Left renal pelvis (tissue), 4 donors: Measurements from ENCODE around the gene EDC3. TPM values are rescaled to one million over a fixed set of nuclear protein-coding genes. Genes with fewer than 3 reads are reported as not detected.
"Not testable (repeated sequence)": the region's sequence is repeated elsewhere in the genome, so short reads cannot be mapped to it uniquely, and the experiment has no call there.

Experiments
- DNase-seq, 4 donors: peaks; one replicate each; pipeline ENCODE4 v3.0.0-alpha.2; 2013; ENCODE audit warnings: low read depth in 4 of 4, low spot score in 3 of 4
- polyA plus RNA-seq, 4 donors: library from polyadenylated mRNA; unstranded; fragments of 120-200 nt; gene quantifications; one replicate each; pipeline ENCODE4 v1.2.1, GENCODE V29; 2013; ENCODE audit not compliant: insufficient read length in 4 of 4

Gene EDC3, protein sequence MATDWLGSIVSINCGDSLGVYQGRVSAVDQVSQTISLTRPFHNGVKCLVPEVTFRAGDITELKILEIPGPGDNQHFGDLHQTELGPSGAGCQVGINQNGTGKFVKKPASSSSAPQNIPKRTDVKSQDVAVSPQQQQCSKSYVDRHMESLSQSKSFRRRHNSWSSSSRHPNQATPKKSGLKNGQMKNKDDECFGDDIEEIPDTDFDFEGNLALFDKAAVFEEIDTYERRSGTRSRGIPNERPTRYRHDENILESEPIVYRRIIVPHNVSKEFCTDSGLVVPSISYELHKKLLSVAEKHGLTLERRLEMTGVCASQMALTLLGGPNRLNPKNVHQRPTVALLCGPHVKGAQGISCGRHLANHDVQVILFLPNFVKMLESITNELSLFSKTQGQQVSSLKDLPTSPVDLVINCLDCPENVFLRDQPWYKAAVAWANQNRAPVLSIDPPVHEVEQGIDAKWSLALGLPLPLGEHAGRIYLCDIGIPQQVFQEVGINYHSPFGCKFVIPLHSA
- polyA plus RNA-seq: 10 to 100 TPM; 35.8 to 42.9 (median 39.8) TPM

DNA sequence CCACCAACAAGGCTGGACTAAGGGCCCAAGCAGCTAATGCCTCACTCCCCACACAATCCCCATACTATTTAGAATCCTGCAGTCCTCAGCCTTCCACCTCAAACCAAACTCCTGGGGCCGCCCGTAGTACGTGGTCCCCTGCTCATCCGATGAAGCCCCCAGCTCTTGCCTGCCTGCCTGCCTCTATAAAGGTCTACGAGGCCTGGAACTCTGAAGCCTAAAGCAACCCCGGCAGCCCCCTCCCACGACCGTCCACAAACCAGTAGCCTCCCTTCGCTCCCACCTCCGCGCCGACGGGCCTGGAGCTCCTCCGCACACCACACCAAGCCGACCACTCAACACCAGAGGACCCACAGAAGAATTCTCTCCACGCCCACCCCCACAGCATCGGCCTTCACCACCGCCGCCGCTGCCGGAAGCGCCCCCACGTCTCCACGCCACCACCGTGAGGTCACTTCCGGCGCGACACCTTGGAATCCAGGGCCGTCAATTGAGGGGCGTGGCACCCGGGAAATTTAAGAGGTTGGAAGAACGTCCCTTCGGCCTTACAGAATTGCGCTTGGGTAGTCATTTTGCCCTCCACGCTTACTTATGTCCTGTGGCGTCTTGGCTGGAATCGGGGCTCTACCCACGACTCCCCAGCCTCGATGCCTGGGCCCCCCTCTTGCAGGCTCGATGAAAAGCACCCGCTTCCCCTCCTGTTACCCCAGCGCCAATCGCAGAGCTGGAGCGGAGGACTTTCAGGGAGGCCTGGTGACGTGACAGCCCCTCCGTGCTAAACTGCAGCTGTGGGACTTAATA is at the start of gene EDC3:
Gene EDC3 (minus strand): TSS at position 428 of the 801 bp plus-strand sequence. CDS start 20,900 bp downstream, outside the sequence.
- peak; percentile 70 to 90 (median 82) for DNase-seq

DNA sequence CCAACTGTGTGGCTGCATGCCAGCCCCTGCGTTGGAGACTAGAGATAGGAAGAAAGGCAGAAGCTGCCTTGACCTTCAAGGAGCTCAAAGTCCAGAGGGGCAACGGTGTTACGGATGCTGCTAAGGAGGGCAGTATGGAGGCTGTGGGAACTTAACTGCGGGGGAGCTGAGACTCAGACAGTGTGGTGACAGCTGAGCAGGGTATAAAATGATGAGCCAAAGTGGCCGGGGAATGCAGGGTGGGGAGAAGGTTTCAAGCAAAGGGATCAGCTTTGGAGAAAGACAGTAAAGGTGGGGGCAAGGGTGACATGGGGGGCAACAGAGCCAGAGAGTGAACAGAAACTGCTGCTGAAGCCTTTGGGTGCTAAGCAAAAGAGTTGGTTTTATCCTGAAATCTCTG is 46.6 kb upstream of the EDC3 start:
- DNase-seq: no peak

- not testable (repeated sequence) for DNase-seq
Measured at GRCh38 chr15:74738239-74738638, 42.4 kb upstream of the EDC3 start.

GRCh38 chr15:74735305-74735704 is 39.5 kb upstream of the EDC3 start:
- DNase-seq: no peak

- no peak for DNase-seq
Measured at GRCh38 chr15:74733269-74733668, 37.4 kb upstream of the EDC3 start.

- no peak for DNase-seq
Measured at GRCh38 chr15:74732846-74733245, 37.0 kb upstream of the EDC3 start.

- DNase-seq: no peak
Measured at GRCh38 chr15:74730619-74731316, 34.9 kb upstream of the EDC3 start.

DNA sequence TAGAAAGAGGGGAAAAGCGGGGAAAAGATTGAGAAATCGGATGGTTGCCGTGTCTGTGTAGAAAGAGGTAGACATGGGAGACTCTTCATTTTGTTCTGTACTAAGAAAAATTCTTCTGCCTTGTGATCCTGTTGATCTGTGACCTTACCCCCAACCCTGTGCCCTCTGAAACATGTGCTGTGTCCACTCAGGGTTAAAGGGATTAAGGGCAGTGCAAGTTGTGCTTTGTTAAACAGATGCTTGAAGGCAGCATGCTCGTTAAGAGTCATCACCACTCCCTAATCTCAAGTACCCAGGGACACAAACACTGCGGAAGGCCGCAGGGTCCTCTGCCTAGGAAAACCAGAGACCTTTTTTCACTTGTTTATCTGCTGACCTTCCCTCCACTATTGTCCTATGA is 33.5 kb upstream of the EDC3 start:
- DNase-seq: not testable (repeated sequence)

GRCh38 chr15:74728699-74729098 is 32.9 kb upstream of the EDC3 start:
- not testable (repeated sequence) for DNase-seq

DNA sequence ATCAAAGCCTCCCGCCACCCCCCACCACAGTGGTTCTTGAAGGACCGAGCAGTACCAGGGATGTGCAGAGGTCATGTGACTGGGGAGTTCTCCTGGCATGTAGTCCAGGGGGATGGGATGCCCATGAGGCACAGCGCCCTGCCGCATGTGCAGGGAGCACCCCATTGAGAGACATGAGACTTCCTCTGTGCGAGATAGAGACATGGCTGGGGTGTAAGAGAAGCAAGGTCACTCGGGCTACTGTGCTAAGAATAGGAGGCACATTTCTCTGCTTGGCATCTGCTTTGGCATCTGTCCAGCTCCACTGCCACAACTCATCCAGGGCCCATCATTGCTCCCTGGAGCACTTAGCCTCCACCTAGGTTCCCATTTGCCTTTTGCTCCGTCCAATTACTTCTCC is 31.9 kb upstream of the EDC3 start:
- no peak for DNase-seq

GRCh38 chr15:74726774-74727164 is 30.9 kb upstream of the EDC3 start:
- no peak for DNase-seq

- DNase-seq: no peak
Measured at GRCh38 chr15:74725845-74726773, 30.3 kb upstream of the EDC3 start.

DNA sequence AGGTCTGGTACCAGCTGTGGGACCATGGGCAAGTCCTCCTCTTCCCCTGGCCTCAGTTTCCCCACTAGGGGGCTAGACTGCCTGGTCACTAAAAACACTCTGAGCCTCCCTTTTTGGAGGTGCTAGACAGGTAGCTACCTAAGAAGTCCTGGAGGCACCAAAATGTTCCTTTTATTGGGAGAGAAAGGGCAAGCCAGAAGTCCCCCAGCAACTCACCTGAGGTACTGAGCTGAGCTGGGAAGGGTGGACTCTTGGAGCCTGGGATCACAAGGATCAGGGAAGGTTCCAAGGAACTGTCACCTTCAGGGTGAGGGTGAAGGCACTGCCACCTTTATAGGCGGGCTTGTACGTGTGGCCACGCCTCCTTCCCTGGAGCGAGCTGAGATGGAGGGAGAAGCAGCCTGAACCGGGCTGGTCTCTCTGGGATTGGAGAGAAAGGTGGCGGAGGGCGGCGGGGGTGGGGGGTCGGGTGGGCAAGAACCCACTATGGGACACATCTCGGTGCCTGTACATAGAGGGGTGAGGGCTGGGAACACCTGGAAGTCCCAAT is 29.5 kb upstream of the EDC3 start, which contains the start of gene CYP1A1:
Gene CYP1A1 (minus strand): TSS at position 304 of the 550 bp plus-strand sequence. CDS start 2,431 bp downstream, outside the sequence.
- no peak for DNase-seq

DNA sequence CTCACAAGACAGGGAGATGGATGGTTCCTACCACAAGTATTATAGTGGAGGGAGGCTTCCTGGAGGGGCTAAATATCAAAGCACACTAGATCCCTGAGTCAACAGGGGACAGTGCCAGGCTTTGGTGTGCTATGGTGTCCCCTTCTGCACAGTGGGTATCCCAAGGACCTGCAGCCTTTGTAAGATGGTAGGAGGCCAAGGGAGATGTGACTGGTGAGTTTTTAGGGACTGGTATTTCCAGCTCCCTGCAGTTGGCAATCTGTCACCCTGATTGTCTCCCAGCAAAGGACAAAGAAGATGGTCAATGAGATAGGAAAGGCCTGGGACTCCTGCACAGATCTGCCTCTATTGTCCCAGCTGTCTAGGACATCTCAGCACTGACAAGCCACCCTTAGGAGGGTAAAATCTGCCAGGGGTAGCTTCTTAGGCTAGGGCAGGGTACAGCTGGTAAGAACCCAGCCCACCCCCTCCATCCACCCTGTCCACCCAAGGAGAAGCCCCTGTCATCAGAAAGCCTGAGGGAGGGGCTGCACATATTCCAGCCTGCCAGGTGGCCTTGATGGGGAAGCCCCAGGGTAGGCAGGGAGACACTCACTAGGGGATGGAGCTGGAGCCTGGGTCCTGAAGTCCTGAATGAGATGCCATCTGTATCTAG is 28.9 kb upstream of the EDC3 start:
- DNase-seq: no peak

- DNase-seq: peak in 3 of 4 donors; percentile 26 to 57 (median 39)
Measured at GRCh38 chr15:74723754-74724334, 28.0 kb upstream of the EDC3 start.

- no peak for DNase-seq
Measured at GRCh38 chr15:74723187-74723586, 27.4 kb upstream of the EDC3 start.

DNA sequence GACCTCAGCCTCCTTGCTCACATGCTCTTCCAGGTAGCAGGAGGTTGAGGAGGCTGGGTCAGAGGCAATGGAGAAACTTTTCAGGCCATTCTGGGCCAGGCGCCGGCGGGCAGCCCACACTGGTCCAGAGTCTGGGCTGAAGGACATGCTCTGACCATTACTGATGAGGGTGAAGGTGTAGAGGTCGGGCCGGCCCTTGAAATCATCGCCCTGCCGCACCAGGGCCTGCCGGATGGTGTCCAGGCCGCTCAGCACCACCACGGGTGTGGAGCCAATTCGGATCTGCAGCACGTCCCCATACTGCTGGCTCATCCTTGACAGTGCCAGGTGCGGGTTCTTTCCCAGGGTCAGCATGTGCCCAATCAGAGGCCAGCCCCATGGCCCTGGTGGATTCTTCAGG is 26.8 kb upstream of the EDC3 start:
- no peak for DNase-seq

DNA sequence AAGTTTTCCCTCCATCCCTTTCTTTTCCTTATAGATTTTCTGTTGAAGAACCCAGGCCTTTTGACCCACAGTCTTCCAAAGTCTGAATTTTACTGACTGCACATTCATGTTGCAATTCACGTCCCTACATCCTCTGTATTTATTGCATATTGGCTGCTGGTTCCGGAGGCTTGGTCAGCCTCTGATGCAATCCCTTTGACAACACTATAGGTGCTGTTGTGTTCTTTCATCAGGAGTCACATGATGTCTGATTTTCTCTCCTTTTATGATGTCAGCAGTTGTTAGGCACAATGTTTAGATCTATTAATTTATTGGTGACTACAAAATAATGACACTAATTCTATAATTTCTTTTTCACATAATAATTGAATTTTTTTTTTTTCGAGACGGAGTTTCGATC is 20.8 kb upstream of the EDC3 start:
- DNase-seq: no peak
